BJ (cell line): ENCODE data around the gene FMN1. TPM values are rescaled to one million over a fixed set of nuclear protein-coding genes. Genes with fewer than 3 reads are reported as not detected.

Experiments used
- CTCF ChIA-PET: fragments of 350-600 bp; formaldehyde crosslinking; extraction: SDS; loops from one replicate; lab custom pipeline; 2021; ENCODE audit warnings: antibody characterized with exemption, inconsistent platforms; lab: Yijun Ruan, JAX
- POLR2A ChIA-PET: fragments of 300-600 bp; sonication (Branson Sonifier 250); formaldehyde crosslinking; extraction: SDS; loops from one replicate; lab custom pipeline; 2021; ENCODE audit warnings: antibody characterized with exemption; lab: Charles Lee
- DNase-seq: peaks from one replicate; pipeline ENCODE4 v3.0.0-alpha.2; 2011; ENCODE audit warnings: low read depth
- H3K27me3 ChIP-seq: 2 replicates; pipeline ENCODE4 v1.6.0; 2011; ENCODE audit warnings: low read length; ENCODE audit not compliant: control insufficient read depth, insufficient read depth
- H3K36me3 ChIP-seq: 2 replicates; pipeline ENCODE4 v1.5.1; 2011; ENCODE audit warnings: low read length; ENCODE audit not compliant: control insufficient read depth, insufficient read depth
- H3K4me3 ChIP-seq: 2 replicates; pipeline ENCODE4 v1.5.1; 2011; ENCODE audit warnings: low read depth, mild to moderate bottlenecking, control low read depth, low read length
- CTCF ChIP-seq: IDR thresholded peaks from 2 replicates; pipeline ENCODE4 v1.5.1; 2011; ENCODE audit warnings: low read depth, mild to moderate bottlenecking, control low read depth, inconsistent platforms, low read length, moderate library complexity; ENCODE audit not compliant: insufficient read depth
- polyA plus RNA-seq: library from polyadenylated mRNA; depleted of rRNA; stranded (reverse); fragments of >200 nt; gene quantifications from 2 replicates; pipeline ENCODE4 v1.2.3, GENCODE V29; 2011

FMN1 gene
- polyA plus RNA-seq, 1 experiment = 2.6 TPM

GRCh38 chr15:32743411-32744140, 450.9 kb downstream of the FMN1 start:
- no peak for DNase-seq
- no peak overlapping the region for H3K4me3 ChIP-seq
- ChIA-PET POLR2A (no interaction called here), CTCF (no interaction called here)
- no peaks in the 10 kb centered on the region for H3K27me3 ChIP-seq
- H3K36me3 ChIP-seq = no peaks in the 10 kb centered on the region
- TF ChIP-seq CTCF = no peak

GRCh38 chr15:32739522-32740063, 454.9 kb downstream of the FMN1 start:
- Histone ChIP-seq H3K36me3 (peaks cover 8% of the 10 kb centered on the region), H3K4me3 (no peak overlapping the region), H3K27me3 (no peaks in the 10 kb centered on the region)
- no peak for DNase-seq
- ChIA-PET POLR2A (no interaction called here), CTCF (interaction anchor here (0.6 to 1.1 kb wide), 3 partner anchors 77 to 255 kb away, joined by 3 to 4 read pairs (median 3); no protein-coding TSS in a partner anchor)
- no peak for TF ChIP-seq CTCF

- TF ChIP-seq CTCF = no peak
- ChIA-PET POLR2A (no interaction called here), CTCF (interaction anchor here (0.7 to 1.1 kb wide), 2 partner anchors 18 to 256 kb away, joined by 3 to 4 read pairs; no protein-coding TSS in a partner anchor)
- Histone ChIP-seq H3K36me3 (peaks cover 8% of the 10 kb centered on the region), H3K27me3 (no peaks in the 10 kb centered on the region), H3K4me3 (no peak overlapping the region)
- no peak for DNase-seq
These were observed 455.8 kb downstream of the FMN1 start for GRCh38 chr15:32738666-32739065.

- Histone ChIP-seq H3K27me3 (no peaks in the 10 kb centered on the region), H3K36me3 (peaks cover 10% of the 10 kb centered on the region), H3K4me3 (no peak overlapping the region)
- no peak for TF ChIP-seq CTCF
- DNase-seq = no peak
- ChIA-PET CTCF (interaction anchor here (3.5 kb wide), 1 partner anchor 75 kb away, joined by 13 read pairs; no protein-coding TSS in a partner anchor), POLR2A (no interaction called here)
These were observed 457.2 kb downstream of the FMN1 start for GRCh38 chr15:32737304-32737703.

- no peaks in the 10 kb centered on the region for H3K27me3 ChIP-seq
- H3K4me3 ChIP-seq = no peak overlapping the region
- no peak for DNase-seq
- POLR2A ChIA-PET = no interaction called here
- no peak for TF ChIP-seq CTCF
- peaks cover 14% of the 10 kb centered on the region for H3K36me3 ChIP-seq
- CTCF ChIA-PET = interaction anchor here (1.4 to 3.5 kb wide), 2 partner anchors 51 to 74 kb away, joined by 4 to 13 read pairs; no protein-coding TSS in a partner anchor
These were observed 457.8 kb downstream of the FMN1 start for GRCh38 chr15:32736701-32737061.
